Ovary (tissue), 3 donors: ENCODE measurements around the gene TCF7.

Experiments
- EP300 ChIP-seq: sonication (generic); formaldehyde crosslinking; IDR thresholded peaks from one replicate; pipeline ENCODE4 v1.6.1; 2017; ENCODE audit warnings: antibody characterized with exemption
- POLR2A ChIP-seq: fragments of 450-650 bp; IDR thresholded peaks from one replicate; pipeline ENCODE4 v1.6.1; 2017; ENCODE audit warnings: antibody characterized with exemption, mild to moderate bottlenecking, moderate library complexity
- TF ChIP-seq, protein P1 (sequence below), 3 donors: fragments of 450-650 bp in 2 of 3; fragments of 200-600 bp in 1 of 3; IDR thresholded peaks; one replicate each; pipeline versions ENCODE4 v1.5.1 to v1.8.0; 2016 to 2022; ENCODE audit warnings: antibody characterized with exemption in 3 of 3, mild to moderate bottlenecking in 1 of 3
- donor health status: DM: no; HTN: no; CAD: no.

DNA sequence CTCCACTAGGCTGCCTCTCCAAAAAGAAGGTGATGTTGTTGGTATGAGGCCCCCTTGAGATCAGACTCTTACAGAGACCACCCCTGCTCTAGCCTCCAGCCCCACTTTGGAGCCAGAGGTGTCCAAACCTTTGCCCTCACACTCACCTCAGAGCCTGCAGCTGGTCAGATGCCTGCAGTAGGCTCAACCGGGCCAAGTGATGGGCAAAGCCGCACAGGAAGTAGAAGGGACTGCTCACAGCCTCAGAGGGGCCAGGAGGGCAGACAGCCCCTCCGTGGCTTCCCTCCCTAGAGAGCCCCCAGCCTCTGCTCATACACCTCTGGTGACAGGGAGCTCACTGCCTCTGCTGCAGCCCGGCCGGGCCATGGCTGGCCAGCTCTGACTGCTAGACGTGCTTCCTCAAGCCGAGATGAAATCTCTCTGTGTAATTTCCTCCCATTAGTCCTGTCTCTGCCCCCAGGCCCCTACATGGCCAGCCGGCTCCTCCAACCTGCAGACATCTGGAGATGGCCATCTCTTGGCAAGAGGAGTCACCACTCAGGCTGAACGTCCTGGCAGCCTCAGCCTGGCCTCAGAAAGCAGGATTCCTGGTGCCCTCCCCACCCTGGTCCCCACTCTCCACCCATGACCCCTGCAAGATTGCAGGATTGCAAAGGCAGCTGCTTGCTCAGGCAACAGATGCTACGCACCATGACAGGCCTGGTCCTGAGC, 7.3 kb upstream of the TCF7 start:
- TF ChIP-seq POLR2A, result no peak
- TF ChIP-seq, protein P1, sequence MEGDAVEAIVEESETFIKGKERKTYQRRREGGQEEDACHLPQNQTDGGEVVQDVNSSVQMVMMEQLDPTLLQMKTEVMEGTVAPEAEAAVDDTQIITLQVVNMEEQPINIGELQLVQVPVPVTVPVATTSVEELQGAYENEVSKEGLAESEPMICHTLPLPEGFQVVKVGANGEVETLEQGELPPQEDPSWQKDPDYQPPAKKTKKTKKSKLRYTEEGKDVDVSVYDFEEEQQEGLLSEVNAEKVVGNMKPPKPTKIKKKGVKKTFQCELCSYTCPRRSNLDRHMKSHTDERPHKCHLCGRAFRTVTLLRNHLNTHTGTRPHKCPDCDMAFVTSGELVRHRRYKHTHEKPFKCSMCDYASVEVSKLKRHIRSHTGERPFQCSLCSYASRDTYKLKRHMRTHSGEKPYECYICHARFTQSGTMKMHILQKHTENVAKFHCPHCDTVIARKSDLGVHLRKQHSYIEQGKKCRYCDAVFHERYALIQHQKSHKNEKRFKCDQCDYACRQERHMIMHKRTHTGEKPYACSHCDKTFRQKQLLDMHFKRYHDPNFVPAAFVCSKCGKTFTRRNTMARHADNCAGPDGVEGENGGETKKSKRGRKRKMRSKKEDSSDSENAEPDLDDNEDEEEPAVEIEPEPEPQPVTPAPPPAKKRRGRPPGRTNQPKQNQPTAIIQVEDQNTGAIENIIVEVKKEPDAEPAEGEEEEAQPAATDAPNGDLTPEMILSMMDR (IDR thresholded peaks at IDR 0.05), result no peak
- no peak for TF ChIP-seq EP300
